CD4-positive, alpha-beta T cell treated with Interleukin-4 for 1 hour (primary cell): Measurements from ENCODE around the gene KCNT2.
"Not testable (repeated sequence)": the region's sequence is repeated elsewhere in the genome, so short reads cannot be mapped to it uniquely, and the experiment has no call there.

Experiments used
- DNase-seq, 2 donors: peaks; one replicate each; pipeline ENCODE4 v3.0.0-alpha.2; 2020 to 2022

KCNT2 gene

DNA sequence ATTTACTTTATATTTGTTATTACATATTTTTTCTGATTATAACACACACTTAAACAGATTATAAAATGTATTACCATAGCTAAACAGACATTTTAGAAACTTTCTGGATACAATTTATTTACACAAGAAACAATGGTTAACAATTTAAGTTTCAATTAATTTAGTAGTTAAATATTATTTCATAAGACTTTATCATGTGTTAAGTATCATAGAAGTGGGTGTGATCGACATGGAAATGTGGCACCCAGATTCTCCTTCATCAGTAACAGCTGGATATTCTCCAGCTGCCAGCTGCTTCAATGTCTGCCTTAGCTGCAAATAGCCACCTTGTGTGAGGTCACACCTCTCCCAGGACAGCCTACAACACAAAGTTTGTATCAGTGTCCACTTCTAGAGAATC is 97.8 kb downstream of the KCNT2 start:
- no peak for DNase-seq

DNA sequence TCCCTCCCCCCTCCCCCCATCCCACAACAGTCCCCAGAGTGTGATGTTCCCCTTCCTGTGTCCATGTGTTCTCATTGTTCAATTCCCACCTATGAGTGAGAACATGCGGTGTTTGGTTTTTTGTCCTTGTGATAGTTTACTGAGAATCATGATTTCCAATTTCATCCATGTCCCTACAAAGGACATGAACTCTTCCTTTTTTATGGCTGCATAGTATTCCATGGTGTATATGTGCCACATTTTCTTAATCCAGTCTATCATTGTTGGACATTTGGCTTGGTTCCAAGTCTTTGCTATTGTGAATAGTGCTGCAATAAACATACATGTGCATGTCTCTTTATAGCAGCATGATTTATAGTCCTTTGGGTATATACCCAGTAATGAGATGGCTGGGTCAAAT is 104.0 kb downstream of the KCNT2 start:
- DNase-seq: not testable (repeated sequence)

DNA sequence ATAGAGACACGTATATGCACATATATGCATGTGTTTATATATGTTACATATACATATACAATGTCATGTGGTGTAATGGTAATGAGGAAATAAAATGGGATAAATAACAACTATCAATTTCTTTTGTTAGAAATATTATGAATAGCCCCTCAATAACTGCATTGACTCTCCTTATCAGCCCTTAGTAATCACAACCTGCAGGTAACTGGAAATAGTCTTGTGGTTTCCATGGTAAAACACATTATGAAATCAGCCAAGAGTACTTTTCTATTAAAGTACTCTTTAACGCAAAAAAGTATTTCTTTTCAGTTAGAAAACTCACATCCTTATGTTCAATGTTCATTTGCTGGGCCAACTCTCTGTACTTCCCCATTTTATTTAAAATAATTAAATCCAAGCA is 105.8 kb downstream of the KCNT2 start:
- no peak for DNase-seq

DNA sequence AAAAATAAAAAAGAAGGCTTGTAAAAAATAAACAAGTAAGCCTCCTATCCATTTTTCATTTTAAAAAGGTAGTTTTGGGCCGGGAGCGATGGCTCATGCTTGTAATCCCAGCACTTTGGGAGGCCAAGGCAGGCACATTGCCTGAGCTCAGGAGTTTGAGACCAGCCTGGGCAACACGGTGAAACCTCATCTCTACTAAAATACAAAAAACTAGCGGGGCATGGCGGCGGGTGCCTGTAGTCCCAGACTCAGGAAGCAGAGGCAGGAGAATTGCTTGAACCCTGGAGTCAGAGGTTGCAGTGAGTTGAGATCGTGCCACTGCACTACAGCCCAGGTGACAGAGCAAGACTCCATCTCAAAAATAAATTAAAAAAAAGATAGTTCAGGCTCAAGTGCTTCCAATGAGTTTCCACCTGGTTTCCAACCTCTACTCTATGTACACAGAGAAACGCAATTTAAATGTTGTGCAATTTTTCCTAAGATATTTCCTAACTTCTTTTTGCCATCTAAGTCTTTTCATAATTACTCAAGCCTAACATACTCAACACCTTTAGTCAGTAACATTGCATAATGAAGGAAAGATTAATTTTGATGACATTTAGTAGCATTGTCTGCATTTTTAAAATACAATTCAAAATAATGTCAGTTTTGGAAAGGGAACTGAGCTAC is 106.3 kb downstream of the KCNT2 start:
- DNase-seq: no peak

DNA sequence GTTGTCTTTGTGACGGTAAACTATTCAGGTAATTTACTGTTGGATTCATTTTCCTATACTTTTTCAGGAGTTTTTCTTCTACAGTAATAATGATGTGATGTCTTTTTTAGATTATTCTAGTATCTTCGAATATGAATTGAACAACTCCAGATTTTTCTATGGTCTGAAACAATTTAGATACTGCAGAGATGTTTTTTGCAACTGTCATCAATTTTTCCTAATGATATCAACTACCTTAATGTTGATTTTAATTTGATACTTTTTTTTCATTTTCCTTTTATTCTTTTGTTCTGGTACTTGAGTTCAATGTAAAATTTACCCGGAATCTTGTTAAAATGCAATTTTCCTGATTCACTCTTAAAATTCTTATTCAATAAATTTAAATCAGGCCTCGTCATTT is 110.4 kb downstream of the KCNT2 start:
- DNase-seq: no peak

DNA sequence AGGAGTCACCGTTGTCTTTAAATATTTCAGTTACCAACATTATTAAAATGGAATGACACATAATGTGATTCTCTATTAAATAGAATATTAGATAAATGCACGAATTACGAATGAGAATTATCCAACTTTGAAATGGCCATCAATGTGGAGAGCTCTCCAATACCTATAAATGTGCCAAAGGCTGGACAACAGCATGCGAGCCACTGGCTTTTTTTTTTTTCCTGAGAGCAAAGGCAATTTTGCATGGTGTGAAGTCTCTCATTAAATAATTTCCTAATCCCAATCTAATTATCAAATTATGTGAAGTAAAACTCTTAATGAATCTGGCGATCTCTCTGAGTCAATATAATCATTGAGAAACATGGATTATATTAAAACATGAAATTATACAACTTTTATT is 113.5 kb downstream of the KCNT2 start:
- no peak for DNase-seq

DNA sequence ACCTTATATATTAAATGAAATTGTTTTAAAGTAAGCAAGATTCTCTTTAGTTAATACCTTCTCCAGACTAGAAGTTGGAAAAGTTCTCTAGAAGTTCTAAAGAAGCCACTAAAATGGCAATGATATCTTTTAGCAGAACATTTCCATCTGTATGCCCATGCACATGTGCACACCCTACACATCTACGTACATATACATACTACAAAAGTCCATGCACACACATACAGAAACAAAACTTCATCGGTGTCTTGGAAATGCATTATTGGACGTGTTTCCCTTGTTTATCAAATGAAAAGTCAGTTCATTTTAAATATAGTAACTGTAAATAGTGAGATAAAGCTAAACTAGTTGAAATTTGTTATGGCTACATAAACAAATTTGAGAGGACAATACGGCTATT is 114.4 kb downstream of the KCNT2 start:
- DNase-seq: no peak

DNA sequence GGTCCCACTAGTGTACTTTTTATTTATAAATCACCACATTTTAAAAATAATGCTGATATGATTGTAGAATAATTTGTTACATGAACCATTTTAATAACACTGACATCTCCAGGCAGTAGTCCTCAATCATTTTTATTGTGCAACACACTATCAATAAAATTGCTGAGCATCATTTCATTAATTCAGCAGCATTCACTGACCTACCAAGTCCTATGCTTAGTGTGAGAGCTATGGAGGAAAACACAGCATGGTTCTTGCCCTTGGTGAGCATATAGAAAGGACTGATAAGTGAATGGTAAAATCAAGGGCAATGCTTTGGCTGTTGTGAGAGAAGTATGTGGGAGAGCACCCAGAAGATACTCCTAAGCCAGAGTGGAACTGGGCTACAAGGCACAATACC is 119.7 kb downstream of the KCNT2 start:
- DNase-seq: no peak

DNA sequence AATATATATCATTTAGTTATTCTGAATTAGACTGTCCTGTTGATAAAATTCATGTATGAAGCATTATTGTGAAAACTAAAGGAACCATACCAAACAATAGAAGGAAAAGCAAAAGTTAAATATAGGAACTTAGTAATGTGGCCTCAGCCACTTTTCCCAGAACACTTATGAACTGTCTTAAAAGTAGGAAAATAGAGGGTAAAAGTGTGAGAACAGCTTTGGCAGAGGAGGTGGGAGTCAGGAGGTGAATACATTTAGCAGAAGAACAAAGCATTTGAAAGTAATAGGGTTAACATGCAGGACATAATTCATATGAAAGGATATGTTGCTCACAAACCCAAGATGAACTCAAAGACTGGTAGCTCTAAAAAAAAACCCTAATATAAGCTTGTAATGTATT is 121.9 kb downstream of the KCNT2 start:
- DNase-seq: no peak

DNA sequence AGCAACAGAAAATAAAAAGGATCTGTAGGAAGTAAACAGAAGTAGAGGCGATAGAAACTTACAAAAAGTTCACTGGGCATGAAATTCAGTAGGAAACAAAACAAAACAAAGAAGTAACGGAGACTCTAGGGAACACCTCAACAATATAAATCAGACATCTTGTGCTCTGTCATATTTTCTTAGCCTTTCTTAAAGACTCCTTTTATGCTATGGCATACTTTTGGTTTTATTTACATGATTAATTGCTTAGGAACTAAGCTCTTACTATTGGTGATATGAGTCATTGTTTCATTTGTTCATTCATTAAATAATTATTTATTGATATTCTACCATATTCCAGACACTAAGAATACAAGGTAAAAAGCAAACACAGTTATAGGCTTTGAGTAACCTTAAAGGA is 126.6 kb downstream of the KCNT2 start:
- no peak for DNase-seq

DNA sequence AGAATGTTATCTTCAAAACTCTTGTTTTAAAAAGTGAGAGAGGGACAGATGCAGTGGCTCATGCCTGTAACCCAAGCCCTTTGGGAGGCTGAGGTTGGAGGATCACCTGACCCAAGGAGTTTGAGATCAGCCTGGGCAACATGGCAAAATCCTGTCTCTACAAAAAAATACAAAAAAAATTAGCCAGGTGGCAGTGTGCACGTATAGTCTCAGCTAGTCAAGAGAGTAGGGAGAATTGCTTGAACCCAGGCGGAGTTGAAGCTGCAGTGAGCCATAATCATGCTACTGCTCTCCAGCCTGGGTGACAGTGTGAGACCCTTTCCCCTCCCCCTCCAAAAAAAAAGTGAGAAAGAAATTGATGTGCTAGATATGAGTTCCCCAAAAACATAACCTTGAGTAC is 131.0 kb downstream of the KCNT2 start:
- no peak for DNase-seq

DNA sequence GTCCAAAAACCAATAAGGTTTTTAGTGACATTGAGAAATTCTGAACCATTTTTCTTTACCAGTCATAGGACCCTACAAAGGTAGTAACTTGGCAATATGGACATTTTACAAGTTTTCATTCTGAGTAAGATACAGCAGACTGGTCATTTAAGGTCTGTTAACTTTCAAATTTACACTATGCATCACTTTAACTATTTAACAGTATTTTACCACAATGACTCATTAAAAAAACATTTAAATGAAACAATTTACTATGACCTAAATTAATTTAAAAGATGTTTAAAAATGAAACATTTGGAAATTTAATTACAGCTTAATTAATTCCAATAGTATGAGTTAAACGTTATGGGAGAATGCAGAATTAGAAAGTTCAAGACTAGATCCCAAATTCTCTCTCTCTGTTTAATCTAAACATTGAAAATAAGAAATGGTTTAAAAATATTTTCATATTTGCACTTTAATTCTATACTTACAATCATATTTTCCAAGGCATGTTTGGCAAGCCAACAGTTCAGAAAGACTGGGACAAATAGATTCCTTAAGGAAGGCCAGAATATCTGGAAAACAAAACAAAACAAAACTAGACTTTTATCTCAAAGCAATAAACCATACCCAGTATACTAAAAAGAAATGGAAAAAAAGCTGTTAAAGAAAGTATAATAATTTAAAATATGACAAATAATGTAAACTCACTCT is 140.9 kb downstream of the KCNT2 start:
- no peak for DNase-seq

DNA sequence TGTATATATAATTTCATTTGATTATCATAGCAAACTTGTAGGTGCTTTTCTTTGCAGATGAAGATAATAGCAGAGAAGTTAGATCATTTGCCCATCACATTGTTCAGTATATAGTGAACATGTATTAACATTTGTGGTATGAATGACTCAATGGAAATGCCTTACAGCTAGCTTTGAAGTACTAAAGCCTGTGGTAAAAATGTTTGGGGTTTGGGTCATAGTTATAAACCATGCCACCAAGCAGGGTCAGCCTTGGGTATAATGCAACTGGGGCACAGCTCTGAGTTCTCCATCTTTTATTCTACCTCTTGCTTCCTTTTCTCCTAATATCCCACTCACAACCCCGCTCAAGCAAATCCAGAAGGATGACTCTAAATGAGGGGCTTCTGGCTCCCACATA is 141.6 kb downstream of the KCNT2 start:
- DNase-seq: no peak

DNA sequence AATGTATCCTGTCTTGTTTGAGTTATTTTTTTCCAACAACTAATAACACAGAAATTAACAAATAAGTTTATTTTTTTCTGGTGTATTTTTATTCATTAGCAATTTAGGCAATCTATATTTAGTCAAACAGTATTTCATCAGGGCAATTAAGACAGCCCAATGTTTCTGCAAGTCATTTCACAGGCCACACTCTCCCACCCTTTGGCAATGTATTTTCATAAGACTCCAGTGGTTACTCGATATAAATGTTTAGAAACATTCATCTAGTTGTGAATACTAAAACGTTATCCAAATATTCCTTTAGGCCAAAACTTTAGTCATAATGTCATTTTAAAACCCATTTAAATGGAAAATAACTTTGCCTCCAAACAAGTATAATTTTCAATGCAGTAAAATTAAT is 142.1 kb downstream of the KCNT2 start:
- DNase-seq: no peak

DNA sequence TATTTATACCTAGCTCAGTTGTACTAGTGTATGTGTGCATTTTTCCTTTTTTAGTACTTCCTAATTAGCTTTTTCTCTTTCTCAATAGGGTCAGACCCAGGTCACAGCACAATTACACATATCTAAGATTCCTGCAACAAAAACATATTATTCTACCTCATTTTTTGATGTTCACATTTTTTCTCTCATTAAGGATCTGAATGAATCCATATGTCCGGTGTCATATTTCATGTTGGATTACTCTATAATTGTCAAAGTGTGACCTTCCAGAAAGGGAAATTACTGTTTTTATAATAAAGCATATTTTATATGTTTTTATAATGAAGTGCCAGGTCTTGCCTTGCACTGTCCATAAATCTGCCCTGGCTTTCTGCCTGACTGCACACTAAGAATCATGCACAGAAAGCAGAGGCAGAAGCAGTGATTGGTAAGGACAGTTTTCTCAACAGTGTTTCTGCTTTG is 143.7 kb downstream of the KCNT2 start:
- no peak for DNase-seq

DNA sequence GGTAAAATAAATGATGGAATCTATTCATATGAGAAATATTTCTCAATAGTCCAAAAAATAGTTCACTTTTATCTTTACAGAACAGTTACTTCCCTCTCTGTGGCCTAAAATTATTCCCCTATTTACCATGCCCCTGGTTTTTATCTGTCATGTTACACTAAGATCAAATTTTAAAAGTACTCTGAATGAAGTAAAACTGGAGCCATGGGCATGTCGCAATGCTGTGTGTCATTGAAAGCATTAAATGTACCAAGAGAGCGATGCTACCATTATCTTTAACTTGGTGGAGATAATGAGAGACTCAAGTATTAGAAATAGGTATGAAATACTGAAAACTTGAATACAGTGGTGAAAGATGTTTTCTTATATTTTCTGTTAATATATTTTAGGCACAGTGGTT is 146.2 kb downstream of the KCNT2 start:
- DNase-seq: no peak

DNA sequence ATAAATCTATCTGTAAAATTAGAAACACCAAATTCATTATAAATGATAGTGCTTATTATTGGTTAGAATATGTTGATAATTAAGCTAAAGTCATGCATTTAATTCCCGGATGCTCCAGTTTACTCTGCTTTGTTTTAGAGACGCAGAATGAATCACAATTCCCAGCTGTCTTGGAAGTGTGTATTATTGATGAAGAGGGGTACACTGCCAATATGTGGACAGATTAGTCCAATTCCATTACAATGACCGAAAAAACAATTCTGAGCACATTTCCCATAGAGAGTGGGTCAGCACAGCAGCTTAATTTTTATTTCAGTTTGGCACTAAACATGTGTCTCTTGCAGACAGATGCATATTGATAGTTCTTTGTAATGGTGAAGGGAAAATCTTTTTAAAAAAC is 146.7 kb downstream of the KCNT2 start:
- DNase-seq: no peak

DNA sequence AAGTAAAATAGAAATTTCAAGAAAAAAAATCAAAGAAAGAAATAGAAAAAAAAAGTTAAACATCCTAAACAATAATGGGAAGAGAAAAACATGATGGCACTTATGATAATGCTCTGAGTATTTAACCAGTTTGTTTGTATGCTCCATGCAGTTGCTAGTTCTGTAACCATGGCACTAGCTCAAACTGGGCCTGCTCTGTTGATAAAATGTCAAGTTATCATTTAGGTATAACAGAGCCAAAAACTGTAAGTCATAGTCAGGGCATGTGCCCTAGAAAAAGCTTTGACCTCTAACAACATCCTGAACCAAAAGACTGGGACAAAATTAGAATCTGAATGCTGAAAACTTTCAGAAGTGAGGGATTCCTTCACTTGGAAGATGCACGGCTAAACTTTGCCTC is 148.9 kb downstream of the KCNT2 start:
- DNase-seq: no peak

DNA sequence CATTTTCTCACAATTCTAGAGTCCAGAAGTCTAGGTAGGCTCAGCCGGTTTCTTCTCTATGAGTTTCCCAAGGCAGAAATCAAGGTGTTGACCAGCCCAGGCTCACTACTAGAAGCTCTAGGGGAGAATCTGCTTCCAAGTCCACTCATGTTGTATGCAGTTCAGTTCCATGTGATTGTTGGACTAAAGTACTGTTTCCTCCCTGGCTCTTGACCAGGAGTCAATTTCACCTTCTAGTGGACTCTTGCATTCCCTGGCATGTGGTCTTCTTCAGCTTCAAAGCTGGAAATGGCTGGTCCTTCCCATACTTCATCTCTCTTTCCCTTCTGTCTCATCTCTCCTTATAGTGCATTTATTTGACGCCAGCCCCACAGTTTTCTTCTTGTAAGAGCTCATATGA is 153.4 kb downstream of the KCNT2 start:
- DNase-seq: no peak

DNA sequence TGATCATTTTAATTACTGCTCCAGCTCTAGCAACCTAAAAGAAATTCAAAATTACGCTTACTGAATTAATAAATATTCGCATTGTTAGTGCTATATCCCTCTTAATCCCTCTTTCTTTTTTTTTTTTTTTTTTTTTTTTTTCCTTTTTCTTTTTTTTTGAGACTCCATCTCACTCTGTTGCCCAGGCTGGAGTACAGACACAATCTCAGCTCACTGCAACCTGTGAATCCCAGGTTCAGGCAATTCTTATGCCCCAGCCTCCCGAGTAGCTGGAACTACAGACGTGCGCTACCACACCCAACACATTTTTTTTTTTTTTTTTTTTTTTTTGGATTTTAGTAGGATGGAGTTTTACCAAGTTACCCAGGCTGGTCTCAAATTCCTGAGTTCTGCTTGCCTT is 157.1 kb downstream of the KCNT2 start:
- DNase-seq: no peak

DNA sequence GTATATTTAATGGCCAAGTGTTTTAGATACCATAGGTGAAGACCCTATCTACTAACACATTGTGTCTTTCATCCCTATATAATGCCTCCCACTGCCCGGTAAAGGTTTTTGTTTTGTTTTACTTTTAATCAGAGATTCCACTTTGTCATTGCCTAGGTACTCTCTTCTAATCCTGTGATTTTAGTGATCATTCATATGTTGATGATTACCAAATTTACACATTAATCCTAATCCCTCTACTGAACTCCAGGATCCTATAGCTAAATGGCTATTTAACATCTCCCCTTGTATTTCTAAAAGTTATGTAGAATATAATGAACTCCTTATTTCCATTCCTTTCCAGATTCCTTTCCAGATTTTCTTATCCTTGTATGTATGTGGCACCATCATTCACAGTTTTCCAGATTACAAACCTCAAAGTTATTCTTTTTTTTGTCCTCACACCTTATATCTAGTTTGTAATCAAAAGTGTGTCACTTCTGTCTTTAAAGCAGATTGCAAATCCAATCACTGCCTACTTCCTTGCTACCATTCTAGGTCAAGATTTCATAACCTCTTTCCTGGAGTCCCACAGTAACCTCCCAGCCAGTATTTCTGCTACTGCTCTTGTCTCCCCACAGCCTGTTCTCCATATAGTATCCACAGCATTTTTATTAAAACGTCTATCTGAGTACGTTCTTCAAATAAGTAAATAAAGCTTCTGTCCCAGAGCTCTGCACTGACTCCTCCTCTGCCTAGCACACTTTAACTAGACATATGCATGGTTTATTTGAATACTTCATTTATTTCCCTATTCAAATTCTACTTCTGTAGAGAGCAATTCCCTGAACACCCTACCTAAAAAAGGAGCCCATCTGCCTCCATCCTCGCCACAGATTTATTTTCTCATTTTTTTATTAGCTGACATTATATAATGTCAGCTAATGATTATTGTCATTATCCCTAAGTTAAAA is 157.8 kb downstream of the KCNT2 start:
- no peak for DNase-seq

DNA sequence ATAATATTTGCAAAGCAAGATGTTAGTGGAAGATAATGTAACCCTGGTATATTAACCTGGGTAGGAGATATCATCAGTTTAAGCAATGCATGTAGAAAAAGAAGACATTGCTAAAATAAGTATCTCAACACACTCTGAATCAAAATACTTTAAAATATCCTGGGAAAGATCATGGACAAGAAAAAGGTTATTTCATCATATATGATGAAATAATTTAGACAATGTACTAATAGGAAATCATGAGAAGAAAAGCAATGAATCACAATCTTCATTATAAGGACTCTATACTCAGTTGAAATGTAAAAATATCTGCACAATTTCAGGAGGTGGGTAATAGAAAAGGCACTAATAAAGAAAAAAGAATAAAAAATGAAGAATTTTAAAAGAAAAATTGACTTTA is 158.8 kb downstream of the KCNT2 start:
- DNase-seq: no peak

DNA sequence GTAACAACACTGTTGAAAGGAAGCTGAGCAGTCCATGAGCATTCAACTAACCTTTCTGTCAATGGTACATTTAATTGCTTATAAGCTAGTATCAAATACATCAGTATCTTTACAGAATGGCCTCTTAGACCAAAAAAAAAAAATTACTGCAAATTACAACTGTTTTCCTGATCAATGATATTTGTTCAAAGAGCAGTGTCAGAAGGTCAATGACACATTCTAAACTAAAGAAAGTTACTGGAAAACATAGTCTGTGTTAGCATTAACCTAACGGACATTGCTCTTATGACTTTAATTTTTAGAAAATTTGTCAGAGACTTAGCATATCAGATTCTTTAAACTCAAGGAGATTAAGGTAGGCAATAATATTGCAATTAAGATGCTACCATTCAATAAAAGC is 162.5 kb downstream of the KCNT2 start:
- no peak for DNase-seq

DNA sequence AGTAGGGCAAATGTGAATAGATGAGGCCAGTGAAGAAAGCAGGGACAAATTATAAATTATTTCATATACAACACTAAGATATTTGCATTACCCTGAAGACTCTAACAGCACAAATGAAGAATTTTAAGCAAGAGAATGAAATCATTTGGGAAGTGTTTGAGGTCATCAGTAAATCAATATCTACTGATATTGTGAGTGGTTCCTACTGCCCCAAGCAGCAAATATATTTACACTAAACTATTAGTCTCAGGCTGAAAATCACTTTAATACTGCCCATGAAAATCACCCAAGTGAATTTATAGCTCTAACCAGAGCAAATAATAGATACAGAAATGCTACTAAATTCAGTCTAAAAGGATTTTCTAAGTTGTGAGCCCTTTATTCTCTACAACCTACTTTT is 163.6 kb downstream of the KCNT2 start:
- no peak for DNase-seq
